HEK293 (cell line): ENCODE results near the gene CDK11B.

ENCODE experiments used
- ATF2 ChIP-seq: fragments of 450-650 bp; formaldehyde crosslinking; IDR thresholded peaks from 2 replicates; pipeline ENCODE4 v1.5.1; 2016; ENCODE audit warnings: missing biosample characterization, missing genetic modification characterization, low read depth
- CTCF ChIP-seq: fragments of 450-650 bp; formaldehyde crosslinking; IDR thresholded peaks from 2 replicates; pipeline ENCODE4 v1.5.1; 2016; ENCODE audit warnings: missing biosample characterization, missing genetic modification characterization
- EGR2 ChIP-seq: fragments of 450-650 bp; formaldehyde crosslinking; IDR thresholded peaks from 2 replicates; pipeline ENCODE4 v1.5.1; 2016; ENCODE audit warnings: low read depth, missing biosample characterization, missing genetic modification characterization
- PRDM10 ChIP-seq: fragments of 450-650 bp; formaldehyde crosslinking; IDR thresholded peaks from 2 replicates; pipeline ENCODE4 v1.5.1; 2016; ENCODE audit warnings: missing biosample characterization, missing genetic modification characterization
- SCRT1 ChIP-seq: fragments of 450-650 bp; formaldehyde crosslinking; IDR thresholded peaks from 2 replicates; pipeline ENCODE4 v1.5.1; 2016; ENCODE audit warnings: missing biosample characterization, missing genetic modification characterization, borderline replicate concordance
- TSHZ1 ChIP-seq: fragments of 450-650 bp; formaldehyde crosslinking; IDR thresholded peaks from 2 replicates; pipeline ENCODE4 v1.5.1; 2016; ENCODE audit warnings: missing biosample characterization, missing genetic modification characterization, borderline replicate concordance
- ZBTB11 ChIP-seq: fragments of 450-650 bp; formaldehyde crosslinking; conservative IDR thresholded peaks from 2 replicates; pipeline ENCODE4 v1.5.1; 2016; ENCODE audit warnings: low read depth, missing biosample characterization, missing genetic modification characterization
- ZEB2 ChIP-seq: fragments of 450-650 bp; formaldehyde crosslinking; IDR thresholded peaks from 2 replicates; pipeline ENCODE4 v1.5.1; 2016; ENCODE audit warnings: missing biosample characterization, missing genetic modification characterization
- ZNF132 ChIP-seq: fragments of 450-650 bp; formaldehyde crosslinking; IDR thresholded peaks from 2 replicates; pipeline ENCODE4 v1.5.1; 2017; ENCODE audit warnings: missing biosample characterization, missing genetic modification characterization, borderline replicate concordance
- ZNF157 ChIP-seq: fragments of 450-650 bp; formaldehyde crosslinking; IDR thresholded peaks from 2 replicates; pipeline ENCODE4 v1.5.1; 2016; ENCODE audit warnings: missing biosample characterization, missing genetic modification characterization
- ZNF280C ChIP-seq: fragments of 450-650 bp; formaldehyde crosslinking; IDR thresholded peaks from 2 replicates; pipeline ENCODE4 v1.5.1; 2016; ENCODE audit warnings: missing biosample characterization, missing genetic modification characterization
- ZNF354C ChIP-seq: fragments of 450-650 bp; formaldehyde crosslinking; IDR thresholded peaks from 2 replicates; pipeline ENCODE4 v1.5.1; 2016; ENCODE audit warnings: missing biosample characterization, missing genetic modification characterization, low read depth, borderline replicate concordance
- ZNF391 ChIP-seq: fragments of 450-650 bp; formaldehyde crosslinking; IDR thresholded peaks from 2 replicates; pipeline ENCODE4 v1.5.1; 2016; ENCODE audit warnings: low read depth, missing biosample characterization, missing genetic modification characterization, borderline replicate concordance
- ZNF624 ChIP-seq: fragments of 450-650 bp; formaldehyde crosslinking; IDR thresholded peaks from 2 replicates; pipeline ENCODE4 v1.5.1; 2017; ENCODE audit warnings: missing biosample characterization, missing genetic modification characterization
- ZNF701 ChIP-seq: fragments of 450-650 bp; formaldehyde crosslinking; IDR thresholded peaks from 2 replicates; pipeline ENCODE4 v1.5.1; 2016; ENCODE audit warnings: missing biosample characterization, missing genetic modification characterization
- ZNF776 ChIP-seq: fragments of 450-650 bp; formaldehyde crosslinking; IDR thresholded peaks from 2 replicates; pipeline ENCODE4 v1.5.0; 2017; ENCODE audit warnings: missing biosample characterization, missing genetic modification characterization, borderline replicate concordance
- ZSCAN16 ChIP-seq: fragments of 450-650 bp; formaldehyde crosslinking; IDR thresholded peaks from 2 replicates; pipeline ENCODE4 v1.5.1; 2016; ENCODE audit warnings: missing biosample characterization, missing genetic modification characterization
- ZSCAN30 ChIP-seq: fragments of 450-650 bp; IDR thresholded peaks from 2 replicates; pipeline ENCODE4 v1.5.1; 2018; ENCODE audit warnings: missing biosample characterization, mild to moderate bottlenecking, missing genetic modification characterization, moderate library complexity
- ZSCAN4 ChIP-seq: fragments of 450-650 bp; formaldehyde crosslinking; IDR thresholded peaks from 2 replicates; pipeline ENCODE4 v1.5.1; 2017; ENCODE audit warnings: missing biosample characterization, missing genetic modification characterization

CDK11B gene

GRCh38 chr1:1615256-1616044, 43.4 kb downstream of the CDK11B start, which contains the start of gene MIB2 (continued):
- TF ChIP-seq ZNF280C (tag by site-specific recombination) (no peak), ZNF624 (no peak), ZNF391 (tag by site-specific recombination) (peak; percentile 94), SCRT1 (tag by site-specific recombination) (no peak), ZNF701 (no peak), ZNF776 (no peak), ZEB2 (tag by site-specific recombination) (peak; percentile 99), ZNF157 (tag by site-specific recombination) (no peak), ZSCAN16 (tag by site-specific recombination) (0 out of 2 replicates have a peak, but pooled peaks have one; percentile 42), ZNF132 (tag by site-specific recombination) (no peak), ZNF354C (no peak), ZBTB11 (peak; percentile 83), TSHZ1 (tag by site-specific recombination) (no peak; the same call in 1 of the 2 replicates), CTCF (tag by site-specific recombination) (no peak), PRDM10 (tag by site-specific recombination) (no peak), ZSCAN30 (tag by site-specific recombination) (peak; percentile 88; the same call in 1 of the 2 replicates), ATF2 (no peak), ZSCAN4 (tag by site-specific recombination) (no peak), EGR2 (tag by site-specific recombination) (peak; percentile 91)
